Kidney glomerular epithelial cell (primary cell): ENCODE results near the gene AGPAT2.

Experiments used
- DNase-seq: peaks from one replicate; lab custom pipeline; 2025; lab: John Stamatoyannopoulos, UW

Gene AGPAT2

DNA sequence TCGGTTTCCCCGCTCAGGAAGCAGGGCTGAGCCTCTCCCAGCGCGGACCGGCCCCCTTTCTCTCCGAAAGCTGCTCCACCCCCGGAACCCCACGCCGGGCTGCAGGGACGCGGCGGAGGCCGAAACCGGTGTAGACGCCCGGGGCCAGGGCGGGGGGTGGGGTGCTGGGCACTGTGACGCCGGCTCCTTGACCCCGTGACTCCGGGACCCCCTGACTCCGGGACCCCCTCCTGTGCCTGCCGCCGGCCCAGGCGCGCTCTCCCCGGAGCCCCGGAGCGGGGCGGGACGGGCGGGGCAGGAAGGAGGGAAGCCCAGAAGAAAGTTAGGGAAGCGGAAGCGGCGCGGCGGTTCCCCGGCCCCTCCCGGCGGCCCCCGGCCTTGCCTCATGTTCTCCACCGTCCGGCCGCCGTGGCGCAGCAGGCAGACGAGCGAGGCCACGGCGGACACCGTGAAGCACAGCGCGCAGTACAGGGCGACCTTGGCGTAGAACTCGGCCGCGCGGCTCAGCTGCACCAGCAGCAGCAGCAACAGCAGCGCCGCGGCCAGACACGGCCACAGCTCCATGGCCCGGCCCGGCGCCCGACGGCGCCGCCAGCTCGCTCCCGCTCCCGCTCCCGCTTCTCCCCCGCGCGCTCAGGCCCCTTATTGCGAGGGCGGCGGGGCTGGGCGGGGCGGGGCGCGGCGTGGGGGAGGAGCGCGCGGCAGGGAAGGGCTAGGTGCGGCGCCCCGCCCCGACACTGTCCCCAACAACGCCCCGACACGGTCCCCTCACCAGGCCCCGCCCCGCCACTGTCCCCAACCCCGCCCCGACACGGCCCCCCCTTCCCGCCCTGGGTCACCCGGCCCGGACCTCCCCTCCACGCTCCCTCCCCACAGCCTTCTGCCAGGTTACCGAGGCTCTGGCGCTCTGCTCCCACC, at the start of gene AGPAT2:
Gene AGPAT2 (minus strand): TSS at position 664 of the 918 bp plus-strand sequence. CDS start 100 bp downstream, at position 564.
- no peak for DNase-seq

DNA sequence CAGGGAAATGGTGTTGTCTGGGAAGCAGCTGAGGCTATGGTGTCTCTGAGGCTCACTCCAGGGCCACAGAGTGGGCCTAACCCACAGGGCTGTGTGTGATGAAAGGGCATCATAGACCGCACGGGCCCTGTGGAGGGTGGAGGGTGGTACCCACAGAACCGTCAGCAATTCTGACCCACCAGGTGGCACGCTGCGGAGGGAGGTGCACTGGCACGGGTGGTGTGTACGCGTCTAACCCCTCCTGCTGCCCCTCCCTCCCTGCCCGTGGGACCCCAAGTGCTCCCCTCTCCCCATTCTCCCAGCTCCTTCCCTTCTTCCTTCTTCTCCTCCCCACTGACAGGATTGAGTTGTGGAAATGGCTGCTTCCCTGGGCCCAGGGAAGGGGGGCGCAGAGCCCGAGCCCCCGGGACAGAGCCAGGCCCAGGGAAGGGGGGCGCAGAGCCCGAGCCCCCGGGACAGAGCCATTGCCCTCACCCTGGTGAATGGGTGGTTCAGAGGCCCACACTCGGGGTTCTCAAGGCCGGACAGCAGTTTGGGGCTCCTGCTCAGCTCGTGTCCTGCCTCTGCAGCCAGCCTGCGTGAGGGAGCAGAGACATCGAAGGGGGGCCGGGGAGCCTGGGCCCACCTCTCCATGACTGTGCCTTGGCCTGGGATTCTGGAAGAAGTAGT, 48.7 kb upstream of the AGPAT2 start:
- no peak for DNase-seq

DNA sequence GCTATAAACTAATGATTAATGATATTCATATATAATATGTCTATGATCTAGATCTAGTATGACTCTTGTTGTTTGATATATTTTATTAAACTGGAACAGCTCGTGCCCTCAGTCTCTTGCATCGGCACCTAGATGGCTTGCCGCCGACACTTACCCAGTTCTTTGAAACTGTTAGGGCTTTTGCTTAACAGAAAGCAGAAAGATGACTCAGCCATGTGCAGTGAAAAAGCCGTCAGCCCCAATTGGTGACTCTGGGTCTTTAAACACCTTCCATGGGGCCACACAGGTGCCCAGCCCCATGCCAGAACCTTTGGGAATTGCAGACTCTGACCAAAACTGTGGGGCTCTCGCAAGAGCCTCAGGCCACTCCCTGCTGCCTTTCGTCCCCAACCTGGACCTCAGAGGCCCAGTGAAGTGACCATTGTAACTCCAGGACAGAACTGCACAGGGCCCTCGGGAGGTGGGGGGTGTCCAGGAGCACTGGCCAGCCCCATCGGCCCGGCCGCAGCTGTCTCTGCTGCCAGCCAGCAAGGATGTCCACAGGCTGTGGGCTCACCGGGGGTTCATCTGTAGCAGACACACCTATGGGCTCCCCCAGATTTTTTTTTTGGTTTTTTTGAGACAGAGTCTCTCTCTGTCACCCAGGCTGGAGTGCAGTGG, 47.7 kb upstream of the AGPAT2 start:
- no peak for DNase-seq

DNA sequence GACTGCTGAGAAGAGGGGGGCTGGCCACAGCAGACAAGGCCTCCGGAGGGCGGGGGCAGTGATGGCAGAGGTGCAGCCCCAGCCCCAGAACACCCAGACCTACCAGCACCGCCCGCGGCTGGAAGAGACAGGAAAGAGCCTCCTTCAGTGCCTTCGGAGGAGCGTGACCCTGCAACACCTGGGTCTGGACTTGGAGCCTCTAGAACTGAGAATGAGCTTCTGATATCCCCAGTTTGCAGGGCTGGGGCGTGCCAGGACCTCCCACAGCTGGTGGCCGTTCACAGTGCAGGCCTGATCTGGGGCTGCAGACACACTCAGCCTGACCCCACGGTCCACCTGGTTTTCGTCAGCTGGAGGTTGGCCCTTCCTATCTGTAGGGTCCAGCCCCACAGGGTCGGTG, 46.4 kb upstream of the AGPAT2 start:
- DNase-seq = no peak

DNA sequence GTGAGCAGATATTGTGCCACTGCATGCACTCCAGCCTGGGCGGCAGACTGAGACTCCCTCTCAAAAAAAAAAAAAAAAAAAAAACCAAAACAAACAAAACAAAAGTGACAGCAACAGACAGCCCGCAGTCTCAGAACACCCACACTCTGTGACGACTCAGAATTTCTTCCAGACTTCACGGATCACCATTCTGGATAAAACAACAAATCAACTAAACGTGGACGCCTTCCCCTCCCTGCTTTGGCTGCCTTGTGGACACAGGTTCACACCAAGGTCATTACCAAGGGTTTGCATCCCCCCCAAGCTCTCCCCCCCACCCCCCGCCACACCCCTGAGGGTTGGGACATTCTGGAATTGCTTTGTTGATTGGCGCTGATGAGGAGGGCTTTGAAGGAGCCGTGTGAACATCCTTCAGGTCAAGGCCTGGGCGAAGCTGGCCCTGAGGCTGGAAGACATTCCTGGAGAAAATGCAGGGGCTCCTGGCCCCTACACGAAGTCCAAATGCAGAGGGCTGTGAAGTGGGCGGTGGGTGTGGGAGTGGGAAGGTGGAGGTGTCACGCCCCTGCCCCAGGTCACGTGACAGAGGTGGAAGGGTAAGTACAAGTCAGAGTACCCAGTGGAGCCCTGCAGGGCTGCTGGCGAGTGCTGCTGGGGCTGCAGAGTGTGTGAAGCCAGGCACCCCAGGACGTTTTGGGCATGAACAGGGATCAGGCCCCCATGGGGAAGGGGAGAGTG, 45.4 kb upstream of the AGPAT2 start:
- DNase-seq = no peak

DNA sequence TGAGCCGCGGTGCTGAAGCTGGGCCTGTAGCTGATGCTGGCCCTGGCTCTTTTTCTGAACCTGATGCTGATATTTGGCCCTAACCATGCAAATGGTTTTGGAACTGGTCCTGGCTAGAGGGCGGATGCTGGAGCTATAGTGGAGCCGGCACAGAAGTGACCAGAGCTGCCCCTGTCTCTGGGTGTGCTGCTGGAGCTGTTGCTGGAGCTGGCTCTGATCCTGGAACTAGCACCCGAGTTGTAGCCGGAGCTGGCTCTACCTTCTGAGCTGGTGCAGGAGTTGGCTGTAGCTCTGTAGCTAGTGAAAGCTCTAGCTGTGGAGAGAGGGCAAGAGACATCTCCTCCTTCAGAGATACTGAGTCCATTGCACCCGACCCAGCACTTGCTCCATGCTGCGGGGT, 42.7 kb upstream of the AGPAT2 start:
- DNase-seq = no peak

DNA sequence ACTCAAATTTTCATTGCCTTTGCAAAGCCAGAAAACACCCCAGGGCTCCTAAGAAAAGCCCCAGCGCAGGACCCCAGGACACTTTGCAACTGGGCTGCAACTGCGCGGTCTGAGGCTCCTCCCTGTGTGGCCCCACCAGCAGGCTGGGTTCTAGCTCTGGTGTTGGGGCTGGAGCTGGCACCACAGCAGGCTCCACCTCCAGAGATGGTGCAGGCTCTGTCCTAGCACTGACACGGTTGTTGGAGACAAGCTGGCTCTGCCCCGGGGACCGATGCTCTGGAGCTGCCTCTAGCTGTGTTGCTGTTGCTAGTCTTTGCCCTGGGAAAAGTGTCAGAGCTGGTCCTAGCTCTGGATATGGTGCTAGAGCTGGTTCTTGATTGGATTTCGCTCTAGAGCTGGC, 41.9 kb upstream of the AGPAT2 start:
- no peak for DNase-seq

DNA sequence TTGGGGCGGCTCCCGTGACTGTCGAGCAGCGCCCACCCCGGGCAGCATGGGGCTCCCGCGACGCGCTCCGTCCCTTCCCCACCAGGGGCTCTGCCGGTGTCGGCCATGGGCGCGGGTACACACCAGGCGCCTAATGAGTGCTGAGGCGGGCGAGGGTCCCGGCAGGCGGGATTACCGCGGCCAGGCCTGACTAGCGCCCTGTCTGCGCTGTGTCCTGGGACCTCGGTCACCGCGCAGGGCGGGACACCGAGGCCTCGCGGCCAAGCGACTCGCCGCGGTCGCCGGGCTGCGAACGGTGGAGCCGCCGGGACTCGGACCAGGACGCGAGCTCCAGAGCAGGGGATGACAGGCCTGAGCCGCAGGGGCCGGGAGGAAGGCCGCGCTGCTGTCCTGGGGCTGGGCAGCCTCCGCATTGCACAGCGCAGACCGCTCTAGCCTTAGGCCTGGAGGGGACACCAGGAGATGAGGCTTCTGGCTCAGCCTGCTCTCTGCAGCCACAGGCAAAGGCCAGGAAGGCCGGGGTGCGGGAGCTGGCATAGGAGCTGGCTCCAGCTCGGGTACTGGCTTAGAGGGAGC, 41.4 kb upstream of the AGPAT2 start:
- no peak for DNase-seq

DNA sequence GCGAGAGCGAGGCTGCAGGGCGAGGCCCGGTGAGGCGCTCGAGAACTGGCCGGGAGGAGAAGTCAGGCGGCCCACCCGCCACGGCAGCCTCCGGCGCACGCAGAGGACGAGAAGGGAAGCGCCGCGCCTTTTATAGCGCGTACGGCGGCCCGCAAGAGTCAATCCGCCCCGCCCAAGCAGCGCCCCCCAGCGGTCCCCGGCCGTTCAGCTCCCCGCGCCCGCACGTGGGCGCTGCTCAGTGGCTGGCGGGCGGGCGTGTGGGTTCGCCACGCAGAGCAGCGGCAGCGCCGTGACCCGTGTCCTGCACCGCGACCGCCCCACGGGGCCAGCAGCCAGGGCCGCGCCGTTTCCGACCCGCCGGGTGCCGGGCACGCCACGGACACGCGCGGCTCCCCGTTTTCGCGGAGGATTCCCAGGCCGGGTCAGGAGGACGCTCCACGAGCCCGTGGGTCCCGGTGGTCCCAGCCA, 40.9 kb upstream of the AGPAT2 start:
- peak; percentile 70 for DNase-seq

DNA sequence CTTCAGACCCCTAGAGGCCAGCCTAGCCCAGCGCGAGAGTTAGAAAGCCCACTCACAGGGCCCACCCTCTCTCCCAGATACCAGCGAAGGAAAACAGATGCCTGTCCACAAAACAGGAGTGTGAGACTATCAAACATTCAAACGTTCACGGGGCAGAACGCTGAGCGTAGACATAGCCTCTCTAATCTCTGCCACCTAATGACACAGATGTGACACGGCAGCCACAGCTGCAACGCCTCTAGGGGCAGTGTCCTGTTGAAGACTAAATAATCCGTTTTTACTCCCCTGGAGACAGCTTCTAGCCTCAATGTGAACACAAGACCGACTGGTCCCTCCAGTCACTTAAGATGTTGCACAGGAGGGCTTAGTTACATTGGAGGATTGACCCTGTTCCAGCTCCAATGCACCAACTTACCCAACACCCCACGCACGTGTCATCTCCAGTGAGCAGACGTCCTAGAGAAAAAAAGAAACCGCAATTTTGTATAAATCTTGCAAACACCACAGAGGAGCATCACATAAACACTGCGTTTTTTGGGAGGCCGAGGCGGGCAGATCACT, 39.5 kb upstream of the AGPAT2 start:
- no peak for DNase-seq

DNA sequence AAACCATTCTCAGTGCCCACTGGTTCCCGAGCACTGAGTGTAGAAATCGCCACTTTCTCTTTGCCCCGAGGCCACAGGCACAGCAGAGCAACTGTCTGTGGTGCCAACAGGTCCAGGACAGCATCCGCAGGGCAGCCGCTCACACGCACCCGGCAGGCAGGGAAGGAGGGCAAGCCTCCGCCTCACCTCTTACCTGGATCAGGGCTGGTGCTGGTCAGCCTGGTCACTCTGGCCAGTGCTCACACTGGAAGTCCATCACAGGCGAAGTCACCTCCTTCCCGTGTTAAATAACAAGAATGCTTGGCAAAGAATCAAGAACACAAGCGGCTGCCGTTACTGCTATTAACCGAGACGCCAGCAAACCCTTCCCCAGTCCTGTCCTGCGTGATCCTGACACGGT, 38.9 kb upstream of the AGPAT2 start:
- DNase-seq = no peak

DNA sequence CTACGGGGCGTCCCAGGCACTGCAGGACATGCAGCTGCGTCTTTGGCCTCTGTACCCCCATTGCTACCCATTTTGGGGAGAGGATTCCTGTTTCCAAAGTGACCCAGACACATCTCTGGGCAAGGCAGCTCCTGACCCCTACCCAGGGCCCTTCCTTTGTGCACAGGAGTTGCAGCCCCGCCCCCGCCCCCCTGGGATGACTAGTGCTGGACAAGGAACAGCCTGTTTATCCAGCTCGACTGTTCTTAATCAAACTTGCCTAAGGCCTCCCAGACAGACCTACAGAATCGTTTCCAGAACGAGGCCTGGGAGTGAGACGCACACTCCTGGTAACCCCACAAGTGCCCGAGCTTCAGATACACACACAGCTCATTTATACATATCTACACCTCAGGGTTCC, 38.4 kb upstream of the AGPAT2 start:
- DNase-seq = no peak

DNA sequence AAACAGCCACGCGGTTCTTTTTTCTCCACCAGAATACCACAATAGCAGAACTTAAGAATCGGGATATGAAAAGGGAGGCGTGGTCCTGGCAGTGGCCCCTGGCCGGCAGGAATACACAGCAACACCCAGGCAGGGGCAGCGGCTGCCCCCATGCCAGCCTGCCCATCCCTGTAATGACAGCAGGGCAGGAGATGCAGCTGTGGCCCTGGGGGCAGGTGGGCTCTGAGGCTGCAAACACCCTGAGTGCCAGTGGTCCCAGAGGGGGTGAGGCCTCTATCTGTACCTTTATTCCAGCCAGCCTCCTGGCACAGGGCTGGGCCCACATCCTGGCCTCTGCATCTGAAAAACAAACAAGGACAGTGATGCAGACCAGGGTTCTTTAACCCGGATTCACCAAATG, 37.5 kb upstream of the AGPAT2 start:
- no peak for DNase-seq

DNA sequence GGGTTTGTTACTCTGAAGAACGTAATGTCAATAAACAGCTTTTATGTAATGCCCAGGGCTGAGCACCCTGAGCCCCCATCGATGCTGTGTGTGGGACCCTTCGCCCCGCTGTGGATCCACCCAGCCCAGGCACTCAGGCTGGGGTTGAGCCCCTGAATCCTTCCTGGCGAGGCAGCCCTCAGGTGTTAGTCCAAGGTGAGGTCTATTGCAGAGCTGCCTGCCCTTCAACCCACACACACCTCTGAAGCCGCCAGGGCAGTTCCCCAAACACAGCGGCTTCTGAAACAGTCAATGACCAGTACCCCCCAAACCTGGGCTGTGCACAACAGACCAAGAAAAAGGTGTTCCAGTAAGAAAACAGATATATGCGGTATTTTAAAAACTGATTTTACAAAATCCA, 36.7 kb upstream of the AGPAT2 start:
- no peak for DNase-seq

DNA sequence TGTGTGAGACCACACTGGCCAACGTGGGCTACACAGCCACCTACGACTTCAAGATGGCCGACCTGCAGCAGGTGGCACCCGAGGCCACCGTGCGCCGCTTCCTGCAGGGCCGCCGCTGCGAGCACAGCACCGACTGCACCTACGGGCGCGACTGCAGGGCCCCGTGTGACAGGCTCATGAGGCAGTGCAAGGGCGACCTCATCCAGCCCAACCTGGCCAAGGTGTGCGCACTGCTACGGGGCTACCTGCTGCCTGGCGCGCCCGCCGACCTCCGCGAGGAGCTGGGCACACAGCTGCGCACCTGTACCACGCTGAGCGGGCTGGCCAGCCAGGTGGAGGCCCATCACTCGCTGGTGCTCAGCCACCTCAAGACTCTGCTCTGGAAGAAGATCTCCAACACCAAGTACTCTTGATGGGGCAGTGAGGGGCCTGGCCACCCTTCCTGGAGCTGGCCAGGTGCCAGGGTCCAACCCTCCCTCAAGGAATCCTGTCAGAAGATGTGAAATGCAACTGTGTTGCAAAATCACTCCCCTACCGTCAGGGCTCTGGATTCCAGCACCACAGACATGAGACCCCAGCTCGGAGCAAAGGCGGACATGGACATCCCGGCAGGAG, 36.2 kb upstream of the AGPAT2 start:
- DNase-seq = no peak

DNA sequence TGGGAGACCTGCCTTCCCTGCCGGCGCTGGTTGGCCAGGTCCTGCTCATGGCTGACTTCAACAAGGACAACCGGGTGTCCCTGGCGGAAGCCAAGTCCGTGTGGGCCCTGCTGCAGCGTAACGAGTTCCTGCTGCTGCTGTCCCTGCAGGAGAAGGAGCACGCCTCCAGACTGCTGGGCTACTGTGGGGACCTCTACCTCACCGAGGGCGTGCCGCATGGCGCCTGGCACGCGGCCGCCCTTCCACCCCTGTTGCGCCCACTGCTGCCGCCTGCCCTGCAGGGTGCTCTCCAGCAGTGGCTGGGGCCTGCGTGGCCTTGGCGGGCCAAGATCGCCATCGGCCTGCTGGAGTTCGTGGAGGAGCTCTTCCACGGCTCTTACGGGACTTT, 35.7 kb upstream of the AGPAT2 start:
- no peak for DNase-seq

DNA sequence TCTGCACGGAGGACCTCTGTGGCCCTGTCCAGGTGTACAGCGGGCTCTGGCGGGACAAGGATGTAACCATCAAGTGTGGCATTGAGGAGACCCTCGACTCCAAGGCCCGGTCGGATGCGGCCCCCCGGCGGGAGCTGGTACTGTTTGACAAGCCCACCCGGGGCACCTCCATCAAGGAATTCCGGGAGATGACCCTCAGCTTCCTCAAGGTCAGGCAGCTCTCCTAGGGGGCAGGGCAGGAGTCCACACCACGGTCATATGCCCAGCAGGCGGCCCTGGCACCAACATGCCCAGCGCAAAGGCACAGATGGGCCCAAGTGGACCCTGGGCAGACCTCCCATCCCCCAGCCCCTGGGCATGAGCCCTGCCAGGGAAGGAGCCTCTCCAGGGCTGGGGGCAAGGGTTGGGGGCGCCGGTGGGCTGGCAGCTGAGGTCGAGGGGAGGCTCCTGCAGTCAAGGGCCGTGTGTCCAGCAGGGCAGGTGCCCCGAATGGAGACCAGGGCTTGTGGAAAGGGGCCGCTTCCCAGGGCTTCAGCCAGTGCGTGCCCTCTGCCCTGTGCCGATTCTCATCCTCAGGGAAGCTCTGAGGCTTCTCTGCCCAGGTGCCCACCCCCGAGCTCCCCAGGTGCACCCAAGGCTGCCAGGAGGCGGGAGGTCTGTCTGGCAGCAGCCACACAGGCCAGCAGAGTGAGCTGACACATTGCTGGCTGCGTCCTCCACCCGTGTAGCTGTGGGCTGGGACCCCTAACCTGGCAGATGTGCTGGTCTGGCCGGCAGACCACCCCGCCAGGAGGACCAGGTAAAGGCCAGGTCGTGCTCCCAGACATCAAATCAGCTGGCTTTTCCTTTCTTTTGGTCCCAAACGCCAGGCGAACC, 35.1 kb upstream of the AGPAT2 start:
- DNase-seq = no peak

DNA sequence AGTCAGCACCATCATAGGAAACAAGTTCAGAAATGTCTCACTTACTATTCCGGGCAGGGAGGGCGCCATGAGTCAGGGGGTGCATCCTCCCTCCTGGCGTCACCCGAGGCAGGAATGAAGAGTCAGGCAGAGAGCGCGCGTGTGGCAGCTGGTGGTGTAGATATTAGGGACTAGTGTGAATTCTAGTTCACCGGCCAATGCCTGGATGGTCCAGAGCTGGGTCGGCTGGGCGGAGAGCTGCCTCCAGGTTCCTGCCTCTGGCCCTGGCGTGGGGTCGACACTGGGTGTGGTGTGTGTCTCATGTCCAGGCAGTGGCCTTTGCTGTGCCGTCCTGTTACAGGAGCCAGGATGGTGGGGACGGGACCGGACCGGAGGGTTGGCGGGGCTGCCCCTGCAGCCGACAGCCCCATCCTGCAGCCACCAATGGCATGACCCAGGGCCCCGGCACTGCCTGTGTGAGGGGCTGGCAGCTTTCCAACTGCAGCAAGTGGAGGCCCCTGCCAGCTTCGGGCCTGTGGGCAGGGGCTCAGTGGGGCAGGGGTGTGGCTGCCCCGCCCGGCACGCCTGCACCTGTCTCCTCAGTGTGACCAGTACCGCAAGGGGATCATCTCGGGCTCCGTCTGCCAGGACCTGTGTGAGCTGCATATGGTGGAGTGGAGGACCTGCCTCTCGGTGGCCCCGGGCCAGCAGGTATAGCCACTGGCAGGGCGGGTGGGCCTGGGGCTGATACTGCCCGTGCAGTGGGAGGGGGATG, 34.3 kb upstream of the AGPAT2 start:
- no peak for DNase-seq

DNA sequence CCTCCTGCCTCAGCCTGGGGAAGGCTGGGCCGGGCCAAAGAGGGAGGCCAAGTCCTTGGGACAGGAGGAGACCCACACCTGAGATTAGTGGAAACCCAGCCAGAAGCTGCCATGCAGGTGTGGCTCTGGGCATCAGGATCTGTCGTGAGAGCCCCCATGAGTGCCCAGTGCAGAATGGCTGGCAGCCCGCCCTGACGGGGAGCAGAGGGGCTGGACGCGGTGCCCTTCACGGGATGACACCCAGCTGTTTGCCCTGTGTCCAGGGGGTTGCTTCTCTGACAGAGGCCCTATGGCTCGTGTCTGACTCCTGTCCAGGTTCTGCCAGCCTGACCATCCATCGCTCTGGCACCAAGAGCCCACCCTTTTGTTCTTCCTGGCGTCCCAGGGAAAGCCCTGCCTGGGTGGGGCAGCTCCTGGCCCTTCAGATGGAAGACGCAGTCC, 33.7 kb upstream of the AGPAT2 start:
- no peak for DNase-seq
